ENCODE results near the gene ARSG. TPM values are rescaled to one million over a fixed set of nuclear protein-coding genes. Genes with fewer than 3 reads are reported as not detected.

The ARSG gene
- total and polyA plus RNA-seq, 9 of the 15 experiments (the other 6 are each of a cell fraction or from before 2014, with no cell fraction given) = 1.0 to 5.6 (median 1.8) TPM

DNA sequence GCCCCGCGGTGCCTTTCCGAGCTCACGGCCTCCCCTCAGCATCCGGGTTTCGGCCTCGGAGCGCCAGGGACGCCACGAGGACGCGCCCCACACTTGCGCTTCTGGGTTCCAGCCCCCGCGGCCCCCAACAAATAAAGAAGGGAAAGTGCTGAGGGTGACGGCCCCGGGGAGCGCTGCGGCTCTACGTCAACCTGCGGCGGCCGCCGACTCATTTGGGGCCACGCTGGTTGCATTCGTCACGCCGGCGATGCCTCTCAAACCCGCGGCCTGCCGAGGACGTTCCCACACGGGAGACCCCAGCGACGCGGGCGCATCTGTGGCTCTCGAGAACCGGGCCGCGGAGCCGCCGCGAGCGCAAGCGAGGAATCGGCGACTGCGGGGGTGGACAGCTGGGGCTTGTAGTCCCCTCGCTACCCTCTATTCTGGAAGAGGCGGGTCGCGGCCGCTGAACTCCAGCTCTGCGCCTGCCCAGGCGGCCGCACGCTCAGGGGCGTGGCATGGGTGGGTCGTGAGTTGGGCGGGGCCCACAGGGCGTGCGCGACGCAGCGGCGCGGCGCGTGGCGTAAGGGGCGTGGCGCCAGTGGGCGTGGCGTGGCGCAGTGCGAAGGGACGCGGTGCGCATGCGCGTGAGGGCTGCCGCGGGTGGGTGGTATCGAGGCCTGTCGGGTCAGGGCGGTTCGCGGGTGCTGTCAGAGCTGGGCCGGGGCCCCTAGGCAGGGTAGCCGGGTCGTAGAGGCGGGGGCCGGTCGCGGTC is 43.7 kb upstream of the ARSG start, which contains the start of gene AMZ2 (continued):
- TF ChIP-seq HOXB6 (CRISPR knock-in tag; IDR thresholded peaks at IDR 0.05; ENCODE audit: borderline replicate concordance) (no peak), RBM34 (IDR thresholded peaks at IDR 0.05; ENCODE audit: borderline replicate concordance, insufficient read depth, low read length) (no peak), NR2F6 (CRISPR knock-in tag; IDR thresholded peaks at IDR 0.05) (no peak), ZNF253 (CRISPR knock-in tag; conservative IDR thresholded peaks at IDR 0.05) (no peak), E2F5 (CRISPR knock-in tag; IDR thresholded peaks at IDR 0.05) (no peak), ASH1L (IDR thresholded peaks at IDR 0.05; ENCODE audit: borderline replicate concordance, low read depth, partially characterized antibody) (no peak), CHD4 (IDR thresholded peaks at IDR 0.05; ENCODE audit: insufficient read depth, insufficient replicate concordance, low read depth, low read length, poor library complexity, severe bottlenecking) (no peak), CREB5 (CRISPR knock-in tag; IDR thresholded peaks at IDR 0.05) (no peak), ZNF561 (CRISPR knock-in tag; conservative IDR thresholded peaks at IDR 0.05) (no peak)
- TF ChIP-seq, protein P1, sequence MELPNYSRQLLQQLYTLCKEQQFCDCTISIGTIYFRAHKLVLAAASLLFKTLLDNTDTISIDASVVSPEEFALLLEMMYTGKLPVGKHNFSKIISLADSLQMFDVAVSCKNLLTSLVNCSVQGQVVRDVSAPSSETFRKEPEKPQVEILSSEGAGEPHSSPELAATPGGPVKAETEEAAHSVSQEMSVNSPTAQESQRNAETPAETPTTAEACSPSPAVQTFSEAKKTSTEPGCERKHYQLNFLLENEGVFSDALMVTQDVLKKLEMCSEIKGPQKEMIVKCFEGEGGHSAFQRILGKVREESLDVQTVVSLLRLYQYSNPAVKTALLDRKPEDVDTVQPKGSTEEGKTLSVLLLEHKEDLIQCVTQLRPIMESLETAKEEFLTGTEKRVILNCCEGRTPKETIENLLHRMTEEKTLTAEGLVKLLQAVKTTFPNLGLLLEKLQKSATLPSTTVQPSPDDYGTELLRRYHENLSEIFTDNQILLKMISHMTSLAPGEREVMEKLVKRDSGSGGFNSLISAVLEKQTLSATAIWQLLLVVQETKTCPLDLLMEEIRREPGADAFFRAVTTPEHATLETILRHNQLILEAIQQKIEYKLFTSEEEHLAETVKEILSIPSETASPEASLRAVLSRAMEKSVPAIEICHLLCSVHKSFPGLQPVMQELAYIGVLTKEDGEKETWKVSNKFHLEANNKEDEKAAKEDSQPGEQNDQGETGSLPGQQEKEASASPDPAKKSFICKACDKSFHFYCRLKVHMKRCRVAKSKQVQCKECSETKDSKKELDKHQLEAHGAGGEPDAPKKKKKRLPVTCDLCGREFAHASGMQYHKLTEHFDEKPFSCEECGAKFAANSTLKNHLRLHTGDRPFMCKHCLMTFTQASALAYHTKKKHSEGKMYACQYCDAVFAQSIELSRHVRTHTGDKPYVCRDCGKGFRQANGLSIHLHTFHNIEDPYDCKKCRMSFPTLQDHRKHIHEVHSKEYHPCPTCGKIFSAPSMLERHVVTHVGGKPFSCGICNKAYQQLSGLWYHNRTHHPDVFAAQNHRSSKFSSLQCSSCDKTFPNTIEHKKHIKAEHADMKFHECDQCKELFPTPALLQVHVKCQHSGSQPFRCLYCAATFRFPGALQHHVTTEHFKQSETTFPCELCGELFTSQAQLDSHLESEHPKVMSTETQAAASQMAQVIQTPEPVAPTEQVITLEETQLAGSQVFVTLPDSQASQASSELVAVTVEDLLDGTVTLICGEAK (IDR thresholded peaks at IDR 0.05) = no peak
- TF ChIP-seq, protein P1 (CRISPR knock-in tag; IDR thresholded peaks at IDR 0.05) = no peak
- TF ChIP-seq, protein P2, sequence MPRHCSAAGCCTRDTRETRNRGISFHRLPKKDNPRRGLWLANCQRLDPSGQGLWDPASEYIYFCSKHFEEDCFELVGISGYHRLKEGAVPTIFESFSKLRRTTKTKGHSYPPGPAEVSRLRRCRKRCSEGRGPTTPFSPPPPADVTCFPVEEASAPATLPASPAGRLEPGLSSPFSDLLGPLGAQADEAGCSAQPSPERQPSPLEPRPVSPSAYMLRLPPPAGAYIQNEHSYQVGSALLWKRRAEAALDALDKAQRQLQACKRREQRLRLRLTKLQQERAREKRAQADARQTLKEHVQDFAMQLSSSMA (CRISPR knock-in tag; IDR thresholded peaks at IDR 0.05) = no peak
- TF ChIP-seq, protein P3, sequence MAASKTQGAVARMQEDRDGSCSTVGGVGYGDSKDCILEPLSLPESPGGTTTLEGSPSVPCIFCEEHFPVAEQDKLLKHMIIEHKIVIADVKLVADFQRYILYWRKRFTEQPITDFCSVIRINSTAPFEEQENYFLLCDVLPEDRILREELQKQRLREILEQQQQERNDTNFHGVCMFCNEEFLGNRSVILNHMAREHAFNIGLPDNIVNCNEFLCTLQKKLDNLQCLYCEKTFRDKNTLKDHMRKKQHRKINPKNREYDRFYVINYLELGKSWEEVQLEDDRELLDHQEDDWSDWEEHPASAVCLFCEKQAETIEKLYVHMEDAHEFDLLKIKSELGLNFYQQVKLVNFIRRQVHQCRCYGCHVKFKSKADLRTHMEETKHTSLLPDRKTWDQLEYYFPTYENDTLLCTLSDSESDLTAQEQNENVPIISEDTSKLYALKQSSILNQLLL (CRISPR knock-in tag; IDR thresholded peaks at IDR 0.05; ENCODE audit: borderline replicate concordance) = no peak
